Left lung (tissue), 10 donors: ENCODE measurements around the gene S100A4. TPM values are rescaled to one million over a fixed set of nuclear protein-coding genes. Genes with fewer than 3 reads are reported as not detected.

Source experiments
- ATAC-seq: fragments of 200-7000 bp; cut with Tn5 transposase; one replicate; pipeline ENCODE4 v1.9.1; 2020; ENCODE audit warnings: moderate library complexity
- DNase-seq, 4 donors: peaks; one replicate each; pipeline ENCODE4 v3.0.0-alpha.2; 2013 to 2020
- H3K27ac ChIP-seq, 2 donors: fragments of 200-600 bp; sonication (generic) in 1 of 2; one replicate each; pipeline versions ENCODE4 v1.5.0 to v1.8.0; 2020 to 2021
- H3K27me3 ChIP-seq, 2 donors: fragments of 200-600 bp; sonication (generic) in 1 of 2; one replicate each; pipeline versions ENCODE4 v1.5.0 to v1.8.0; 2020 to 2021
- H3K36me3 ChIP-seq, 2 donors: fragments of 200-600 bp; sonication (generic) in 1 of 2; one replicate each; pipeline versions ENCODE4 v1.5.0 to v1.8.0; 2020 to 2021
- H3K4me1 ChIP-seq, 2 donors: fragments of 200-600 bp; one replicate each; pipeline ENCODE4 v1.8.0; 2021
- H3K4me3 ChIP-seq, 2 donors: fragments of 200-600 bp; sonication (generic) in 1 of 2; one replicate each; pipeline versions ENCODE4 v1.5.0 to v1.8.0; 2020 to 2021; ENCODE audit warnings: mild to moderate bottlenecking in 1 of 2
- H3K9me3 ChIP-seq, 2 donors: fragments of 200-600 bp; sonication (generic) in 1 of 2; one replicate each; pipeline versions ENCODE4 v1.5.0 to v1.8.0; 2020 to 2021
- CTCF ChIP-seq, 2 donors: fragments of 200-600 bp; sonication (generic) in 1 of 2; IDR thresholded peaks; one replicate each; pipeline versions ENCODE4 v1.5.0 to v1.8.0; 2021; ENCODE audit warnings: antibody characterized with exemption in 2 of 2
- intact Hi-C, 2 donors: fragments of 100-400 bp; cut with DNase I; formaldehyde crosslinking; loops; one replicate each; pipeline versions ENCODE4 v1.11.2 to v1.14.2; 2022
- polyA plus RNA-seq, 6 donors: library from polyadenylated mRNA; unstranded; fragments of 120-200 nt; gene quantifications; one replicate each; pipeline ENCODE4 v1.2.1, GENCODE V29; 2013; ENCODE audit not compliant: insufficient read length in 6 of 6
- total RNA-seq, 2 donors: library from RNA; stranded (reverse); fragmentation: NEBNext Ultra II Directional; extraction: Animal tissue kit (Norgen Biotek cat#: 25700); gene quantifications; one replicate each; pipeline ENCODE4 v1.2.1, GENCODE V29; 2021
- donor health status: DM: no; HTN: yes; CAD: no.
- donor health status: DM: no; HTN: no; CAD: no.

S100A4 gene
- total and polyA plus RNA-seq, 8 donors, result 15.0 to 1,192 (median 22.4) TPM

- TF ChIP-seq CTCF (IDR thresholded peaks at IDR 0.05), result no peak
- Histone ChIP-seq H3K27me3 (no peaks in the 10 kb centered on the region), H3K4me1 (peaks cover 5 to 38% of the 10 kb centered on the region in 2 donors), H3K27ac (peak overlapping the region; percentile 67 to 83), H3K4me3 (no peak overlapping the region), H3K36me3 (no peaks in the 10 kb centered on the region), H3K9me3 (no peaks in the 10 kb centered on the region)
- DNase-seq (no peak), ATAC-seq (no peak)
- intact Hi-C loops, result no loop called here
Observed at GRCh38 chr1:153573351-153573750, 27.7 kb upstream of the S100A4 start.

DNA sequence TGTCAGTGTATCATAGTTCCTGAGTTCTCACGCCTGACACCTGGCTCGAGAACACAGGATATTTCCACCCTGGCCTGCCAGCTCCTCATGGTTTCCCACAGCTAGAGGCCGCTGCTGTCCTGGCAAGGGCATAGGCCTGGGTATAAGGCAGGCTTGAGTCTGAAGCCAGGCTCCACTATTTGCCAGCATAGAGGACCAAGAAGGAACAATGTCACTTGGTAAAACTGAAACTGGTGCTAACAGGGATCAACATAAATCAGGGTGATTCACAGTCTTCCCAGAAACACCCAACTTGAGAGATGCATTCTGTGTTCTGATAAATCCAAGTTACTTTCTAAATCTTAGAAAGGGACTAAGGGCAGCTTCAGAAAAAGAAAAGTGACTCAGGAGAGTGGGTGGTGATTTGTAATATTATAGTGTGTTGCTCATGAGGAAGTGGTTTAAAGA is 27.0 kb upstream of the S100A4 start:
- DNase-seq (peak; percentile 41 to 88 (median 82)), ATAC-seq (peak; percentile 91)
- Histone ChIP-seq H3K27ac (peak overlapping the region; percentile 67 to 83), H3K9me3 (no peaks in the 10 kb centered on the region), H3K27me3 (no peaks in the 10 kb centered on the region), H3K36me3 (no peaks in the 10 kb centered on the region), H3K4me1 (peaks cover 13 to 46% of the 10 kb centered on the region in 2 donors), H3K4me3 (no peak overlapping the region)
- peak; percentile 82 to 84 for TF ChIP-seq CTCF (IDR thresholded peaks at IDR 0.05)
- intact Hi-C loops, result no loop called here

DNA sequence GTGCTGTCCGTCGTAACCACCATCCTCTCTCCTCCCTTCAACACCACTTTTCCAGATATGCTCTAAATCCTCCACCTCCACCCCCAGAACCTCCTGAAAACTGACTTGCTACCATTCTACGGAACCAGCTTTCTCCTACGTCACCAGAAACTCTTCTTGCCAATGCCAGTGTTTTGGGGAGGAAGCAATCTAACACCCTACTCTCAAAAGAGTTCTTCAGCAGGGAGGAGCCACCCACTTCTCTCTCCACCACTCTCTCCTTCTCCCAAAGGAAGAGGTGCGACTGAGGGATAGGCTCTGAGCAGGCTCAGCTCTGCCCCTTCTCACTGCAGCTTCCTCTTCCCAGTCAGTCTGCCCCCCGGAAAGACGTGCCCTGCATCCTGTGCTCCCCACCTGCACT is 26.1 kb upstream of the S100A4 start:
- no peaks in the 10 kb centered on the region for H3K36me3 ChIP-seq

GRCh38 chr1:153570874-153571273 is 25.3 kb upstream of the S100A4 start:
- H3K27ac ChIP-seq, result no peak overlapping the region
- H3K9me3 ChIP-seq, result no peaks in the 10 kb centered on the region
- peaks cover 30 to 59% of the 10 kb centered on the region in 2 donors for H3K4me1 ChIP-seq
- no peak overlapping the region for H3K4me3 ChIP-seq
- intact Hi-C loops, result no loop called here
- no peak for ATAC-seq
- DNase-seq, result no peak
- no peaks in the 10 kb centered on the region for H3K36me3 ChIP-seq
- no peaks in the 10 kb centered on the region for H3K27me3 ChIP-seq
- no peak for TF ChIP-seq CTCF (IDR thresholded peaks at IDR 0.05)

More for the DNA sequence above, 26.1 kb upstream of the S100A4 start:
- peaks cover 22 to 51% of the 10 kb centered on the region in 2 donors for H3K4me1 ChIP-seq
- H3K27ac ChIP-seq, result peak overlapping the region in 1 of 2 donors; percentile 83
- no peak overlapping the region for H3K4me3 ChIP-seq
- no peak for ATAC-seq
- TF ChIP-seq CTCF (IDR thresholded peaks at IDR 0.05), result no peak
- H3K27me3 ChIP-seq, result no peaks in the 10 kb centered on the region
- no peak for DNase-seq
- no peaks in the 10 kb centered on the region for H3K9me3 ChIP-seq
- intact Hi-C loops, result no loop called here

DNA sequence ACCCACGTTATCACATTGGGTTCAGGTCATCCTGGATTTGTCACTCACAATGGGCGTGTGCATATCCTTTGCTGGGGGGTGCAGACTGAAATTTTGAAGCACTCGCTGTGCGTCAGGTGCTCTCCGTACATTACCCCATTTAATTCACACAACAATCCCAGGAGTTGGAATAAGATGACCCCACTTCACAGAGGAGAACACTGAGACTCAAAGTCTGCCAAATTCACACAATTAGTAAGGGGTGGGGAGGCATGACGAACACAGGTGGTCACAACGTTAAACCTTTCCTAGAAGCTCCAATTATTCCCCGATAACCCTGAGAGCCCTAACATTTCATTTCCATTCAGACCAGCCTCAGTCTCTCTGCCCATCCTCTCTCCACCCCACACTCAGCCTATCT is 23.9 kb upstream of the S100A4 start:
- no peaks in the 10 kb centered on the region for H3K27me3 ChIP-seq
- no peak overlapping the region for H3K27ac ChIP-seq
- peaks cover 37 to 73% of the 10 kb centered on the region in 2 donors for H3K4me1 ChIP-seq

More for the DNA sequence above, 23.9 kb upstream of the S100A4 start:
- intact Hi-C loops, result loop anchor here (5.0 to 10.0 kb wide), 3 partner anchors 37 to 57 kb away; no protein-coding TSS in a partner anchor
- no peak overlapping the region for H3K4me3 ChIP-seq
- DNase-seq, result no peak
- no peaks in the 10 kb centered on the region for H3K36me3 ChIP-seq
- TF ChIP-seq CTCF (IDR thresholded peaks at IDR 0.05), result no peak
- H3K9me3 ChIP-seq, result no peaks in the 10 kb centered on the region
- ATAC-seq, result no peak
